ENCODE data around the gene ASTL. TPM values are rescaled to one million over a fixed set of nuclear protein-coding genes. Genes with fewer than 3 reads are reported as not detected.

The ASTL gene
- total RNA-seq, 1 experiment from 2014 or later: not detected

DNA sequence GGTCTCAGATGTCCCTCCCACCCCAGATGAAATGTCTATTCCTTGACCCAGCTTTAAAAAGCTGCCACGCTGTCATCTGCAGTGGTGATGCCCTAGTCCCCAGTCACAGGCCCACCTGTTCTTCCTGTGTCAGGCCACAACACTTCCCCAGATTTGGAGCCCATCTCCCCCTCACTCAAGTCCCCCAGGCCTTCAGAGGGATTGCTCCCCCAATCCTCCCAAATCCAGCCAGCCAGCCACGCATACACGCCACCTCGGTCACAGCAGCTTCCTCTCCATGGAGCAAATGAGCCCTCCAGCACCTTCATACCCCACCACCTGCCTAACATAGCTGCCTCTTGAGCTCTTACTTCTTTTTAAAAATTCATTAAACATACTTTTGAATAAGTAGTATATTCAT lies 7.8 kb downstream of the ASTL start:
- DNase-seq (ENCODE audit: low spot score): no peak

- no peak for DNase-seq (ENCODE audit: low spot score)
These were observed 8.7 kb downstream of the ASTL start for GRCh38 chr2:96129528-96130120.

GRCh38 chr2:96128456-96128855 lies 9.8 kb downstream of the ASTL start:
- DNase-seq (ENCODE audit: low spot score): no peak

DNA sequence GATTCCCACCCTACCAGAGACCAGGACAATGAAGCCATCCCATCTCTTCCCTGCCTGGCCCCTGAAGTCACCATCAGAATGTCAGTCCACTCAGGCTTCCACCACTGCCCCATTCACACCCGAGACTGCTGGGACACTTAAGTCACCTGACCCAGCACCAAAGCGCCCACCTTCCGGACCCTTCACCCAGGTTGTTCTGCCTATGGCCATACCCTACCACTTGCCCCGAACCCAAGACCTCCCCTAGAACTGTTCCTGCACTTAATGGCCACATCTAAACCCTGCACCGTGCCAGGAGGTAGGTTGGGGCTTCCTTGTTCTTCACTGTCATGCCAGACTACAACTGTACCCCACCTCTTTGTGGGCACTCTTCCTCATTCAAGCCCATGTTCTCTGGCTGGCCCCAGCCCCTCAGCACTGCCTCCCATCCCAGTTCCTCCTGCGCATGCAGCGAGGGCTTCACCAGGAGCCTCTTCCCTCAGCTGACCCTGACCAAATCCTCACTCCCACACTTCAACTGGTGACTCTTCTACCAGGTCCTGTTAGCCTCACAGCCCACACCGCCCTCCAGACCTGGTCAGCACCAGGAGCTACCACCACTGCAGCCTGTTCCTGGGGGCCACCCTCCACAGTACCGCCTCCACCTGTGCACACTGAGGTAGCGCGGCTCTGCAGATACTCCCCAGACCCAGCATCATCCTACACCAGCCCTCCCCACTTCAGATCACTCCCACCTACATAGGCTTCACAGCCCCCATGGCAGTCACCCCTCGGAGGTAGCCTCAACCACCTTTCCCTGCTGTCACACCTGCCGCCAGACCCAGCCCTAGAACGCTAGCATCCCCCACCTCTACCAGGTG lies 13.7 kb downstream of the ASTL start:
- no peak for DNase-seq (ENCODE audit: low spot score)

- no peak for DNase-seq (ENCODE audit: low spot score)
These were observed 14.4 kb downstream of the ASTL start for GRCh38 chr2:96123936-96124335.

GRCh38 chr2:96123290-96123689 lies 15.0 kb downstream of the ASTL start:
- no peak for DNase-seq (ENCODE audit: low spot score)

DNA sequence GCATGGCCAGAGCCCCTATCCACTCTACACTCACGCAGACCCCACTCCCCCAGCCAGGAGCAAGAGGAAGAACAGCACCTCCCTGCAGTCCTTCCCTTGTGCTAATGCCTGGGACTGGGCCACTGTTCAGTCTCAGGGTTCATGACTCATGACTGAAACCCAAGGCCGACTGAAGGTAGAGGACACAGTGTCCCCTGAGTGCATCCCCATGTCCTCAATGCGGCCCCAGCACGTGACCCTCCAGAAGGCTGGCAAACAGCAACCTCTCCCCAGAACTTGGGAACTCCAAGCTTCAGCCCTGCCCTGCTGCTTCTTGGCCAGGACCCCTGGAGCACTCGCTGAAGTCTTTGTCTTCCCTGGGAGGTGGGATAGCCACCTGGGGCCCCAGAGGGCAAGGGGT lies 15.9 kb downstream of the ASTL start:
- no peak for DNase-seq (ENCODE audit: low spot score)

DNA sequence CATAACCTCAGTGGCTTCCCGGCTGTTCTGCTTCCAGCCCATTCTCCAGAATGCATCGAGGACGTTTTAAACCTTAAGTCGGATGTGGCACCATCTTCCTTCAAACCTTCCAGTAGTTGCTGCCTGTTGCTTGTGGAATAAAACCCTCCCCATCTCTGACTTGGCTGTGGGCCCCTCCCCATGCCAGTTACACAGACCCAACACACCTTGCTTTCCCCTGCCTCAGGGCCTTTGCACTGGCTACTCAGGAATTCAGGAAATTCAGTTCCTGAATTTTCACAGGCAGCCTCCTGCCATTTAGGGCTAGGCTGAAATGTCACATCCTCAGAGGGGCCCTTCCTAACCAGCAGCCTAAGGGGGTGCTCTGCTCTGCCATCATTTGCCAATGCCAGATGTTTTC lies 16.9 kb downstream of the ASTL start:
- no peak for DNase-seq (ENCODE audit: low spot score)

- no peak for DNase-seq (ENCODE audit: low spot score)
These were observed 17.3 kb downstream of the ASTL start for GRCh38 chr2:96120991-96121390.

DNA sequence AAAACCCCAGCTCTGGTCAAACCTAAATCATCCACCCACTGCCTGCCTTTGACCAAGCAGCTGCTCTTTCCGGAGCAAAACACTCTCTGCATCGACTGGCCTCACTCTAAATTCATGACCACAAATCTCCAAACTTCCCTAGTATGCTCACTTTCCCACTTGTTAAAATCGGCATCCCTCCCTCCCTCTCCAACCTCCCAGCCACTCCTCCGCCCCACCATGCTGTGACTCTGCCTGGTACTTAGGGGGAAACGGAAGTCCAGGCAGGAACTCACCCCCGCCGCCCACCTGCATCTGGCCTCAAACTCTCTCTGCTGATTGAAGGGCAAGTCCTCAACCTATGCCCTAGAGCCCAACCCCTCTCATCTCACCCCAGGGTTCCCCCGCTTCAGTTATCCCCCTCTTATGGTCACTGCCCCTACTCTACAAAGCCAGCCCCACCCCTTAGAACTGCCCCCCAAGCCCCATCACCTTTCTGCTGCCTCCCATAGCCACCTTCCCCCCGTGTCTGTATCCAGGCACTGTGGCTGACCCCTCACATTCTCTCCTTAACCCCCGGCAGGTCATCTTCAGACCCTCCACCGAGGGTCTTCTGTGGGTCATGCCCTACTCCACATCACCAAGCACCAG lies 18.1 kb downstream of the ASTL start:
- no peak for DNase-seq (ENCODE audit: low spot score)

DNA sequence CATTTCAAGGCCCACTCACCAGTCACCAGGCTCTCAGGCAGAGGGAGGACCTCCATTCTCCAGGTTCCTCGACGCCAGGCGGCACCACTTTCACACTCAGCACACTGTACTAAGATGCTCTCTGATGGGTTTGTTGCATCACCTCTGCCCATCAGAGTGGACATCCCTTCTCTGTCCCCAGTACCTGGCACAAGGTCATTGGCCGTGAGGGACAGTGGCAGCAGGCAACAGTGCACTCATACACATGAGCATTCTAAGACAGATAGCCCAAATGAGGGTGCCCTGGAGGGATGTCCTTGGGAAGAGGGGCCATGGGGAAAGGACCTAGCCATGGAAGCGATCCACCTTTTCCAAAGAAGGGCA lies 18.9 kb downstream of the ASTL start:
- DNase-seq (ENCODE audit: low spot score): no peak

GRCh38 chr2:96118698-96119388 lies 19.5 kb downstream of the ASTL start:
- no peak for DNase-seq (ENCODE audit: low spot score)

DNA sequence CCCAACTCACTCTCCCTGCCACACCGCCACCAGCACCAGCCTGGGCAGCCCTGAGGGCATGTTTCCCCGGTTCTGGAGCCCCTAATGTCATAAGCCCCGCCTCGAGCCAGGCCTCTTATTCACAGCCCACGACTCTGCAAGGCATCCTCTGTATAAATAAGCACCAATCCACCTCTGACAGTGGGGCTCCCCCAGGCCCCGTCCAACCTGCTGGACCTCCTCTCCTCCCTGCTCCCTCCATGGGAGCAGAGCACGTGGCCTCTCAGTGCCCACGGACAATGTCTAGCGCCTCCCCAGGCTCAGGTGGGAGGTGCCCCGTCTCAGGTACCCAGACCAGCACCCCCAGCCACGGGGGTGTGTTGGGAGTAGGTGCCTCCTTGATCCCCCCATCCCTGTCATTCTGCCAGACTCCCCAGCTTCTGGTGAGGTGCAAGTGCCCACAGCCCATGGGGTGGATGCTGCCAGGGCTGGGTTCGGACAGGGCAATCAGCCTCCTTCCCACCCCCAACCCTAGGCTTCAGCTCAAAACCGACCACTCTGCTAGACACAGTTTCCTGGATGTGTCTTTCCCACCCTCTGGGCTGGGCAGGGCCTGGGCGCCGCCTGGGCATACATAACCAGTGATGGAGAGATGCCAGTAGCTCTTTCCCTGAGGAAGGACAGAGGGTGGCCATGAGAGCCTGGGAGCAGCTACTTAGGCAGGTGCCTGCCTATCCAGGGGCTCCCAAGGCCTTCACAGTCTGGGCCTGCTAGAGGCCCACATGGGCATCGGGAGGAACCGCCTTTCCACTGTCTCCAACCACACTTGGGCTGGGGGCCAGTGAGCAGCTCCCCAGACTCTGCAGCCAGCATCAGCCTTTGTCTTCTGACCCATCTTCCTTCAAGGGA lies 20.4 kb downstream of the ASTL start:
- no peak for DNase-seq (ENCODE audit: low spot score)

GRCh38 chr2:96116879-96117533 lies 21.3 kb downstream of the ASTL start:
- DNase-seq (ENCODE audit: low spot score): no peak

- no peak for DNase-seq (ENCODE audit: low spot score)
These were observed 21.9 kb downstream of the ASTL start, which contains the start of gene ADRA2B for GRCh38 chr2:96116424-96116878. Gene ADRA2B (minus strand): TSS chr2:96116571. CDS start chr2:96116149, 422 bp downstream.

DNA sequence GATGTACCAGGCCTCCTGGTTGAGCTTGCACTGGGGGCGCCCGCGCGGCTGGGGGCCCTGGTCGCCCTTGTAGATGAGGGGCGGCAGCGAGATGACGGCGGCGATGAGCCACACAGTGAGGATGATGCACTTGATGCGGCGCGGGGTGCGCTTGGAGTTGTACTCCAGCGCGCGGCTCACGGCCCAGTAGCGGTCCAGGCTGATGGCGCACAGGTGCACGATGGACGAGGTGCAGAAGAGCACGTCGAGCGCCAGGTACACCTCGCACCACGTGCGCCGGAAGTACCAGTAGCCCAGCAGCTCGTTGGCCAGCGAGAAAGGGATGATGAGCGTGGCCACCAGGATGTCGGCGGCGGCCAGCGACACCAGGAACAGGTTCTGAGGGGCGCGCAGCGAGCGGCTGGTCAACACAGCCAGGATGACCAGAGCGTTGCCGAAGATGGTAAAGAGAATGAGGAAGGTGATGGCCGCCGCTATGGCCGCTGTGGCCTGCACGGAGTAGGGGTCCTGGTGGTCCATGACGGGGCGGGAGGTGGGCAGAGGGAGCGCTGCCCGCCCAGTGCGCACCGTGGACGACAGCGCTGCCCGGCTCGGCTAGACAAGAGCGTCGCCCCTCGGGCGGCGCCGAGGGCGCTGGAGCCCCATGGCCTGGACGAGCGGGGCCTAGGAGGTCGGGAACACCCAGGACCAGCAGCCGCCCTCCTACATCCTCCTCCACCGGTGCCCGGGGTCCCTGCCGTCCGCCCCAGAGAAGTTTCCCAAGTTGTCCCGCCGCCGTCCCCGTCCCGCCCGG lies 22.5 kb downstream of the ASTL start:
- DNase-seq (ENCODE audit: low spot score): no peak

DNA sequence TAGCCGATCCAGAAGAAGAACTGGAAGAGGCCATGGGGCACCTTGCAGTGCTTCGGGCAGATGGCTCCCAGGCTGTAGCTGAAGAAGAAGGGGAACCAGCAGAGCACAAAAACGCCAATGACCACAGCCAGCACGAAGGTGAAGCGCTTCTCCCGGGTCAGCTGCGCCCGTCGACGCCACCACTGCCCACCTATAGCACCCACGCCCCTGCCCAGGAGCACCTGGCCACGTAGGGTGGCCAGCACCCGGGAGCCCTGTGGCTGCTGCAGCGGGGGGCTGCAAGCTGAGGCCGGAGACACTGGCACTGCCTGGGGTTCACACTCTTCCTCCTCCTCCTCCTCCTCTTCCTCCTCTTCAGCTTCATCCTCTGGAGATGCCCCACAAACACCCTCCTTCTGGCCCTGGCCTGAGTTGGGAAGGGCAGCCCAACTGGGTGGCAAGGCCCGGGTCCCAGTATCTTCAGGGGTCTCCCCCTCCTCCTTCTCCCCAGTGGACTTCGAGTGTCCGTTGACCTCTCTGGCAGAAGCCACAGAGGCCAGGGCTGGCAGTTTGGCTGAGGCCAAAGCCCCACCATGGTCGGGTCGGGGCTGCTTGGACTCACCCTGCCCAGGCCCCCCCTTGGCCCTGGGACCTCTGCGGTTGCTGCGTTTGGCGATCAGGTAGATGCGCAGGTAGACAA lies 23.3 kb downstream of the ASTL start:
- no peak for DNase-seq (ENCODE audit: low spot score)

GRCh38 chr2:96114546-96114902 lies 23.8 kb downstream of the ASTL start:
- DNase-seq (ENCODE audit: low spot score): no peak

- DNase-seq (ENCODE audit: low spot score): no peak
These were observed 24.4 kb downstream of the ASTL start for GRCh38 chr2:96113951-96114350.

DNA sequence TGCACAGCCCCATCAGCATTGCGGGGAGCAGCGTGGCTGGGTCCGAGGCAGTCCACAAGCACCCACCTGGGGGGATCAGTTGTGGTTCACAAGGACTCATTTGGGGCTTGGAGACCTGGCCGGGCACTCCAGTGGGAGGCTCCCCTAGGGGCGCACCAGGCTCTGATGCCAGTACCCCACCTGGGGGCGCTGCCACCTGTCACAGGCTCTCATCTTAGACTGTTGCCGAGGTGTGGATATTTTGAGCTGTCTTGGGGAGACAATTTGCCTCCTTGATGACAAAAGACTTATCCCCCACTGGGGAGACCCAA lies 25.0 kb downstream of the ASTL start:
- no peak for DNase-seq (ENCODE audit: low spot score)
